SK-N-SH treated with all-trans-retinoic acid at 6 μM for 48 hours (cell line): ENCODE results near the gene OSCP1.

Experiments used
- BACH2 ChIP-seq: fragments of 250-450 bp; sonication (Bioruptor Pico); IDR thresholded peaks from 2 replicates; pipeline ENCODE4 v1.9.0; 2021; ENCODE audit warnings: mild to moderate bottlenecking, borderline replicate concordance
- OSR1 ChIP-seq: fragments of 250-450 bp; sonication (Bioruptor Pico); IDR thresholded peaks from 2 replicates; pipeline ENCODE4 v1.8.0; 2022; ENCODE audit warnings: moderate library complexity, mild to moderate bottlenecking, inconsistent platforms
- PPARA ChIP-seq: fragments of 250-450 bp; sonication (Bioruptor Pico); IDR thresholded peaks from 2 replicates; pipeline ENCODE4 v1.5.0; 2020; ENCODE audit warnings: mild to moderate bottlenecking, borderline replicate concordance
- TOX ChIP-seq: fragments of 250-450 bp; sonication (Bioruptor Pico); IDR thresholded peaks from 2 replicates; pipeline ENCODE4 v1.8.0; 2021; ENCODE audit warnings: mild to moderate bottlenecking, moderate library complexity, borderline replicate concordance
- ZFP3 ChIP-seq: fragments of 250-450 bp; sonication (Bioruptor Pico); IDR thresholded peaks from 2 replicates; pipeline ENCODE4 v1.5.0; 2020; ENCODE audit warnings: mild to moderate bottlenecking, moderate library complexity
- ZNF70 ChIP-seq: fragments of 450-650 bp; formaldehyde crosslinking; IDR thresholded peaks from 2 replicates; pipeline ENCODE4 v1.5.0; 2020; ENCODE audit warnings: mild to moderate bottlenecking, moderate library complexity
- TF ChIP-seq, protein P1 (sequence below): fragments of 250-450 bp; sonication (Bioruptor Pico); IDR thresholded peaks from 2 replicates; pipeline ENCODE4 v1.5.0; 2020; ENCODE audit warnings: mild to moderate bottlenecking, moderate library complexity
- TF ChIP-seq, protein P2 (sequence below): fragments of 250-450 bp; sonication (Bioruptor Pico); IDR thresholded peaks from 2 replicates; pipeline ENCODE4 v1.8.0; 2020; ENCODE audit warnings: mild to moderate bottlenecking, moderate library complexity, borderline replicate concordance

DNA sequence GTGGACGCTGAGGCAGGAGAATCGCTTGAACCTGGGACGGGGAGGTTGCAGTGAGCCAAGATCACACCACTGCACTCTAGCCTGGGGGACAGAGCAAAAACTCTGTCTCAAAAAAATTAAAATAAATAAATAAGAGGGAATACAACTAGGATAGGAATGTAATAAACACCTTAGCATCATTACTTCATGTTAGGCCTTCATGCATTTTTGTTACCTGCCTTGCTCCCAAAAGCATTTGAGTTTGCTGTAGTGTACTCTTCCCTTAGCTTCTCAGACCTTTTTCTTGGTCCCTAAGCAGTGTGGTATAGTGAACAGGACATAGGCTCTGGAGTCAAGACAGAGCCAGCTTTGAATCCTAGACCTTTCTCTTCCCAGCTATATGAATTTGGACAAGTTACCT lies 2.8 kb upstream of the OSCP1 start:
- TF ChIP-seq ZNF70 (CRISPR knock-in tag): no peak
- TF ChIP-seq PPARA (CRISPR knock-in tag): no peak
- TF ChIP-seq OSR1 (CRISPR knock-in tag): no peak
- TF ChIP-seq, protein P1, sequence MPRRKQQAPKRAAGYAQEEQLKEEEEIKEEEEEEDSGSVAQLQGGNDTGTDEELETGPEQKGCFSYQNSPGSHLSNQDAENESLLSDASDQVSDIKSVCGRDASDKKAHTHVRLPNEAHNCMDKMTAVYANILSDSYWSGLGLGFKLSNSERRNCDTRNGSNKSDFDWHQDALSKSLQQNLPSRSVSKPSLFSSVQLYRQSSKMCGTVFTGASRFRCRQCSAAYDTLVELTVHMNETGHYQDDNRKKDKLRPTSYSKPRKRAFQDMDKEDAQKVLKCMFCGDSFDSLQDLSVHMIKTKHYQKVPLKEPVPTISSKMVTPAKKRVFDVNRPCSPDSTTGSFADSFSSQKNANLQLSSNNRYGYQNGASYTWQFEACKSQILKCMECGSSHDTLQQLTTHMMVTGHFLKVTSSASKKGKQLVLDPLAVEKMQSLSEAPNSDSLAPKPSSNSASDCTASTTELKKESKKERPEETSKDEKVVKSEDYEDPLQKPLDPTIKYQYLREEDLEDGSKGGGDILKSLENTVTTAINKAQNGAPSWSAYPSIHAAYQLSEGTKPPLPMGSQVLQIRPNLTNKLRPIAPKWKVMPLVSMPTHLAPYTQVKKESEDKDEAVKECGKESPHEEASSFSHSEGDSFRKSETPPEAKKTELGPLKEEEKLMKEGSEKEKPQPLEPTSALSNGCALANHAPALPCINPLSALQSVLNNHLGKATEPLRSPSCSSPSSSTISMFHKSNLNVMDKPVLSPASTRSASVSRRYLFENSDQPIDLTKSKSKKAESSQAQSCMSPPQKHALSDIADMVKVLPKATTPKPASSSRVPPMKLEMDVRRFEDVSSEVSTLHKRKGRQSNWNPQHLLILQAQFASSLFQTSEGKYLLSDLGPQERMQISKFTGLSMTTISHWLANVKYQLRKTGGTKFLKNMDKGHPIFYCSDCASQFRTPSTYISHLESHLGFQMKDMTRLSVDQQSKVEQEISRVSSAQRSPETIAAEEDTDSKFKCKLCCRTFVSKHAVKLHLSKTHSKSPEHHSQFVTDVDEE: no peak
- no peak for TF ChIP-seq BACH2
- no peak for TF ChIP-seq TOX (CRISPR knock-in tag)
- TF ChIP-seq, protein P2, sequence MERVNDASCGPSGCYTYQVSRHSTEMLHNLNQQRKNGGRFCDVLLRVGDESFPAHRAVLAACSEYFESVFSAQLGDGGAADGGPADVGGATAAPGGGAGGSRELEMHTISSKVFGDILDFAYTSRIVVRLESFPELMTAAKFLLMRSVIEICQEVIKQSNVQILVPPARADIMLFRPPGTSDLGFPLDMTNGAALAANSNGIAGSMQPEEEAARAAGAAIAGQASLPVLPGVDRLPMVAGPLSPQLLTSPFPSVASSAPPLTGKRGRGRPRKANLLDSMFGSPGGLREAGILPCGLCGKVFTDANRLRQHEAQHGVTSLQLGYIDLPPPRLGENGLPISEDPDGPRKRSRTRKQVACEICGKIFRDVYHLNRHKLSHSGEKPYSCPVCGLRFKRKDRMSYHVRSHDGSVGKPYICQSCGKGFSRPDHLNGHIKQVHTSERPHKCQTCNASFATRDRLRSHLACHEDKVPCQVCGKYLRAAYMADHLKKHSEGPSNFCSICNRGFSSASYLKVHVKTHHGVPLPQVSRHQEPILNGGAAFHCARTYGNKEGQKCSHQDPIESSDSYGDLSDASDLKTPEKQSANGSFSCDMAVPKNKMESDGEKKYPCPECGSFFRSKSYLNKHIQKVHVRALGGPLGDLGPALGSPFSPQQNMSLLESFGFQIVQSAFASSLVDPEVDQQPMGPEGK (CRISPR knock-in tag): no peak
- TF ChIP-seq ZFP3: no peak
